Activated CD4-positive, CD25-positive, alpha-beta regulatory T cell treated with anti-CD3 and anti-CD28 coated beads, Interleukin-2, amount 50 U/mL, for 72 hours (primary cell): Measurements from ENCODE around the gene SH2D3C.

Experiments
- DNase-seq: peaks from one replicate; pipeline ENCODE4 v3.0.0; 2021

Gene SH2D3C

GRCh38 chr9:127778280-127779135 lies at the start of gene SH2D3C:
Gene SH2D3C (minus strand): TSS chr9:127778666. CDS start chr9:127778627, 39 bp downstream.
- peak; percentile 62 for DNase-seq

- no peak for DNase-seq
Measured at GRCh38 chr9:127826253-127826913, 47.9 kb upstream of the SH2D3C start.

- no peak for DNase-seq
Measured at GRCh38 chr9:127825319-127826051, 47.0 kb upstream of the SH2D3C start.

GRCh38 chr9:127822108-127822507 lies 43.6 kb upstream of the SH2D3C start:
- no peak for DNase-seq

GRCh38 chr9:127818574-127818973 lies 40.1 kb upstream of the SH2D3C start:
- no peak for DNase-seq

- no peak for DNase-seq
Measured at GRCh38 chr9:127817881-127818434, 39.5 kb upstream of the SH2D3C start.

GRCh38 chr9:127816728-127817127 lies 38.3 kb upstream of the SH2D3C start:
- DNase-seq: no peak

- no peak for DNase-seq
Measured at GRCh38 chr9:127816362-127816725, 37.9 kb upstream of the SH2D3C start.

- DNase-seq: no peak
Measured at GRCh38 chr9:127815512-127816361, 37.3 kb upstream of the SH2D3C start.

- no peak for DNase-seq
Measured at GRCh38 chr9:127814619-127815511, 36.4 kb upstream of the SH2D3C start.

GRCh38 chr9:127813686-127814226 lies 35.3 kb upstream of the SH2D3C start:
- DNase-seq: no peak

- no peak for DNase-seq
Measured at GRCh38 chr9:127812936-127813675, 34.6 kb upstream of the SH2D3C start.

- no peak for DNase-seq
Measured at GRCh38 chr9:127812011-127812410, 33.5 kb upstream of the SH2D3C start.

GRCh38 chr9:127810378-127811187 lies 32.1 kb upstream of the SH2D3C start:
- DNase-seq: no peak

- no peak for DNase-seq
Measured at GRCh38 chr9:127809540-127810377, 31.3 kb upstream of the SH2D3C start.

- DNase-seq: no peak
Measured at GRCh38 chr9:127809002-127809539, 30.6 kb upstream of the SH2D3C start.

GRCh38 chr9:127808347-127809001 lies 30.0 kb upstream of the SH2D3C start:
- no peak for DNase-seq
